ENCODE results near the gene RPS21. TPM values are rescaled to one million over a fixed set of nuclear protein-coding genes. Genes with fewer than 3 reads are reported as not detected.

RPS21 gene
- total and polyA plus RNA-seq, 9 of the 15 experiments (the other 6 are each of a cell fraction or from before 2014, with no cell fraction given): 1,380 to 5,647 (median 3,091) TPM

DNA sequence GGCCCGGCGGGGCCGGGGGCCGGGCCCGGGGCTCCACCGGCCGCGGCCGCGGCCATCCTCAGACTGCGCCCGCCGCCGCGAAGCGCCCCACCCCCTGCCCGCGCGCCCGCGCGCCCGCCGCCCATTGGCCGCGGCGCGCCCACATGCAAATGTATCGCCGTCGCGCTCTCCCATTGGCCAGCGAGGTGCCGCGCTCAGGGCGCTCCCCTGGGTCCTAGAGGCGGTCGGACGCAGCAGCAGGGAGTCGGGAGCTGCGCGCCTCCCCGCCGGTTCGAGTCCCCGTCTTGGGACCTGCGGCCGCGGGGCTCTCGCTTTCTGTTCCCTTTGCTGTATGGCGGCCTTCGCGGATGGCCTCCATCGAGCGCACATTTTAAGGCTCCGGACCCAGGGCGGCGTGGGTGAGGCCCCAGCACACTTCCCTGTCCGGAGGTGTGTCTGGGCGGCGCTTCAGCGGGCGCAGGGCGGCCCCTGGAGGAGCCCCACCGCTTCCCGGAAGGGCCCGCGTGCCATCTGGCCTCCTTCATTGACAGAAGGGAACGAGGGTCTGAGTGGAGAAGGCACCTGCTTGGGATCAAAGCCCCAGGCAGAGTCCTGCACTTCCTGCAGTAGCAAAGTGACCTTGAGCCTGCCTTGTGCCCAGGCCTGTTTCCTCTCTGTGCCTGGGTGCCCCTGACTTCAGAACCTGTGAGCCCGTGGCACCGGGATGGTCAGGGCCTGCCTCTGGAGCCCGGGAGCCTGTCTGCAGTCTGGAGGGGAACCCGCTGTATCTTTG is 20.5 kb downstream of the RPS21 start, which contains the start of gene CABLES2 (continued):
- TF ChIP-seq RREB1 (CRISPR knock-in tag; IDR thresholded peaks at IDR 0.05) (0 out of 2 replicates have a peak, but pooled peaks have one; percentile 28), ASH1L (IDR thresholded peaks at IDR 0.05; ENCODE audit: borderline replicate concordance, low read depth, partially characterized antibody) (no peak), YBX1 (IDR thresholded peaks at IDR 0.05) (no peak), SREBF2 (CRISPR knock-in tag; IDR thresholded peaks at IDR 0.05) (no peak), SRSF9 (IDR thresholded peaks at IDR 0.05; ENCODE audit: borderline replicate concordance, low read depth, low read length) (no peak), SRSF3 (IDR thresholded peaks at IDR 0.05; ENCODE audit: insufficient read depth, low read length) (no peak), PTRF (tag; IDR thresholded peaks at IDR 0.05) (no peak), CAMTA2 (CRISPR knock-in tag; conservative IDR thresholded peaks at IDR 0.05) (no peak), RBM14 (IDR thresholded peaks at IDR 0.05; ENCODE audit: borderline replicate concordance, insufficient read depth, low read depth, low read length) (no peak), OTX1 (CRISPR knock-in tag; IDR thresholded peaks at IDR 0.05) (no peak), NR0B1 (IDR thresholded peaks at IDR 0.05; ENCODE audit: partially characterized antibody) (no peak), ZNF133 (CRISPR knock-in tag; IDR thresholded peaks at IDR 0.05) (no peak), RFX5 (IDR thresholded peaks at IDR 0.05; ENCODE audit: low read depth, low read length) (no peak), GATAD2A (IDR thresholded peaks at IDR 0.05) (no peak), KDM1A (IDR thresholded peaks at IDR 0.05) (peak in 1 of 2 experiments; percentile 59; a peak in 2 of 4 replicates), ZNF644 (tag; IDR thresholded peaks at IDR 0.05; ENCODE audit: low read depth) (no peak), ZNF175 (CRISPR knock-in tag; IDR thresholded peaks at IDR 0.05; ENCODE audit: low read depth) (no peak), MAZ (CRISPR knock-in tag; conservative IDR thresholded peaks at IDR 0.05 in 1 of 2, IDR thresholded peaks at IDR 0.05 in 1 of 2) (peak; percentile 88 to 90), HCFC1 (IDR thresholded peaks at IDR 0.05; ENCODE audit: low read depth, low read length) (no peak; the same call in 1 of the 2 replicates)
- TF ChIP-seq, protein P1, sequence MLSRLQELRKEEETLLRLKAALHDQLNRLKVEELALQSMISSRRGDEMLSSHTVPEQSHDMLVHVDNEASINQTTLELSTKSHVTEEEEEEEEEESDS (CRISPR knock-in tag; IDR thresholded peaks at IDR 0.05): no peak
